HT1080 (cell line): ENCODE results near the gene ZNF552. TPM values are rescaled to one million over a fixed set of nuclear protein-coding genes. Genes with fewer than 3 reads are reported as not detected.

ENCODE experiments used
- DNase-seq: peaks from one replicate; pipeline ENCODE4 v3.0.0-alpha.2; 2015; ENCODE audit warnings: low read depth
- total RNA-seq: library from RNA; depleted of rRNA; stranded (reverse); fragments of >200 nt; shearing (Covaris generic); gene quantifications from 2 replicates; pipeline ENCODE4 v1.2.3, GENCODE V29; 2014; rRNA removed

ZNF552 gene
- total RNA-seq, 1 experiment from 2014 or later, result 6.7 TPM

DNA sequence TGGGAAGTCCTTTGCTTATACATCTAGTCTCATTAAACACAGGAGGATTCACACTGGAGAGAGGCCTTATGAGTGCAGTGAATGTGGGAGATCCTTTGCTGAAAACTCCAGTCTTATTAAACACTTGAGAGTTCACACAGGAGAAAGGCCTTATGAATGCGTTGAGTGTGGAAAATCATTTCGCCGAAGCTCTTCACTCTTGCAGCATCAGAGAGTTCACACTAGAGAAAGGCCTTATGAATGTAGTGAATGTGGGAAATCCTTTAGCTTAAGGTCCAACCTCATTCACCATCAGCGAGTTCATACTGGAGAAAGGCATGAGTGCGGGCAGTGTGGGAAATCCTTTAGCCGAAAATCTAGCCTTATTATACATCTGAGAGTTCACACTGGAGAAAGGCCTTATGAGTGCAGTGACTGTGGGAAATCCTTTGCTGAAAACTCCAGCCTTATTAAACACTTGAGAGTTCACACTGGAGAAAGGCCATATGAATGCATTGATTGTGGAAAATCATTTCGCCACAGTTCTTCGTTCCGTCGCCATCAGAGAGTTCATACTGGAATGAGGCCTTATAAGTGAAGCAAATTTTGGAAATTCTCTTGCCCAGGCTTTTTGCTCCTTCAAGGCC lies 35.4 kb downstream of the ZNF552 start:
- no peak for DNase-seq

DNA sequence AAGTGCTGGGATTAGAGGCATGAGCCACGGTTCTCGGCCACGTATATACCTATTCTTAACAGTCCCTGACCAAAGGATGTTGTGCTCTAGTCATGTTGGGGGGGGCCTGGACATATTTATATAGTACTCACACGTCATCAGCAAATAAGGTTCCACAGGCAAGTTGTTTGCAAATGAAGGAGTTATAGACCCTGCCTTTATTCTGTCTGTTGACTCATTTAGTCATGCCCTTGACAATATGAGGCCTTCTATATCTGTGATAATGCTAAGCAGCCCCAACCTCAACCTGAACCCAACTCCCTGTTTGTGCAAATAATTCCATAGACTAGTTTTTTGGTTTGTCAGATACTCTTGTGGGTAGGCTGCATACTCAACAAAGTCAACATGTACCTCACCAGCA lies 36.4 kb downstream of the ZNF552 start:
- DNase-seq, result no peak

DNA sequence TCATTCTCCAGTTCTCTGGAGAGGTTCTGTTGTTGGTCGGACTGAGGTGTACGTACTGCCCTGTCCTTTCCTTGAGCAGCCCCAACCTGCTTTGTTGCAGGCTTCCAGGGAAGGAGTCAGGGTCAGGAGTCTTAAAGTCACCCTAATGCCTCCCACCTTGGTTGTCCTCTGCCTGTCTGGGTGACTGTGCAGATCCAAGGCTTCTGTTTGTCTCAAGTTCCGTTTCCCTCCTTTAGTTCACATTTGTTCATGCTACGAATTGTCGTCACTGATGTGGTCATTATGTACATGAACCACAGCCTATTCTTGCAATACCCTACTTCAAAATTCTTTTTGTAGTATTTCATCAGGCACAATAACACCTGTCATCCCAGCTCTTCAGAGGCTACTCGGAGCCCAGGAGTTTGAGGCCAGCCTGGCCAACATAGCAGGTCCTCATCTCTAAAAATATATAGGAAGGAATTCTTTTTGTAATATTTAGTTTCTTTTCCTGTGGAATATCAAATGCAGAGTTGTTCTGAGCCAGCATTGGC lies 37.9 kb downstream of the ZNF552 start:
- DNase-seq, result no peak

DNA sequence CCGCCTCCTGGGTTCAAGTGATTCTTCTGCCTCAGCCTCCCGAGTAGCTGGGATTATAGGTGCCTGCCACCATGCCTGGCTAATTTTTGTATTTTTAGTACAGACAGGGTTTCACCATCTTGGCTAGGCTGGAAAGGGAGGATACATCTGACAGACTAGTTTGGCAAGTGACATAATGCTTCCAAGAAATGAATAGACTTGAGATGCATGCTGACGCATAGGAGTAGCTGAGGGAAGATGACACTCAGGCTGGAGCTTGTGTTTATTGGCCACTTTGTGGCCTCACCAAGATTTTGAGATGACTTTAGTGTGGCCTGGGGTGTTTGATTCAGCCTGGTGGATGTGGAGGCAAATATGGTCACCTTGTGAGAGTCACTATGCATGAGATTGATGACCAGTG lies 41.2 kb downstream of the ZNF552 start:
- no peak for DNase-seq

DNA sequence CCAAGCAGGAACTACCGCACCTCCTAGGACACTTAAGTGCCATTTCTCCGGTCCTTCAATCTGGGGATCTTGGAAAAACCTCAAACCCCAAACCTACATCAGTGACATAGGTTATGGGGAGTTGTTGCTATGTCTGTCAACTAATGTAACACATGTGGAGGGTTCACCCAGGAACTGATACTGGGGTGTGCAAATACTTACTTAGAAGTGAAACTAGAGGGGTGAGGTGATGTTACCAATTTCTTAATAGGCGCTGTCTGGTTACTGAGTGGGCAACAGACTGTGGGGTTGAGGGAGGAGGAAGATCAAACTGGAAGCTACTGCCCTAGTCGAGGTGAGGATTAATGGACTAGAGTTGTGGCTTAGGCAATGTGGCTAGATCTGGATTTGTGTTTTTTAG lies 43.3 kb downstream of the ZNF552 start:
- DNase-seq, result no peak

DNA sequence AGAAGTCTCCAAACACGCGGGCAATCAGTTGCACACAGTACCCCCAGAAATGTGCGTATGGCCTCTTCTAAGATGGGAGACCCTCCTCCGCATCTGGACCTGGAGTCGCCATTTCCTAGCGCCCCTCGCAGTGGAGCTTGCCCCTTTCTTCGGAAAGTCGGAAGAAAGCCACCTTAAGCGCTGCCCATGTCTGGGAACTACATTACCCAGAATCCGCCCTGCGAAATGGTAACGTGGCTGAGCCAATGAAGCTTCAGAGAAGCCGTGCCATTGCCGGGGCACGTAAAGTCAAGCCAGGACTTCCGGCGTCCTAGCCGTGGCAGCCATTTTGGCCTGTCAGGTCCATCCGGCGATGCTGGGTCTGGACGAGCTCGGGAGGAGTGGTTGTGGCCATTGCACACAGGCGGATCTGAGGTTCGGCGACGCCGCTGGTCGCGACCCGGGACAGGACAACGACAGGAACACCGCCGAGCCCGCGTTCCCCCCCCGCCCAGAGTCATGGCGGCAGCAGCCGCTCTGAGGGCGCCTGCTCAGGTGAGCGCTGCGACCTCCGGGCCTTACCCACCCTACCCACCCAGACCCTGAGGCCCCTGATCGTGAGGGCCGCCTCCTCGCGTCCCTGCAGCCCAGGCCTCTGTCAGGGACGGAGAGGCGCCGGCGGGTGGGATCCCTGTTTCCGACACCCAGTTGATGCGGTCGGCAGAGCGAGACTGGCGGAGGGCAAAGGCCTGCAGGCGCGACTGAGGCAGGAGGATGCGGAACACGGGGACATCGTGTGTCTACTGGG lies 45.2 kb downstream of the ZNF552 start, which contains the start of gene ZNF586:
TSS of gene ZNF586 (plus strand) at position 332 of the 787 bp plus-strand sequence. CDS start at position 499, 167 bp downstream.
- peak; percentile 86 for DNase-seq

DNA sequence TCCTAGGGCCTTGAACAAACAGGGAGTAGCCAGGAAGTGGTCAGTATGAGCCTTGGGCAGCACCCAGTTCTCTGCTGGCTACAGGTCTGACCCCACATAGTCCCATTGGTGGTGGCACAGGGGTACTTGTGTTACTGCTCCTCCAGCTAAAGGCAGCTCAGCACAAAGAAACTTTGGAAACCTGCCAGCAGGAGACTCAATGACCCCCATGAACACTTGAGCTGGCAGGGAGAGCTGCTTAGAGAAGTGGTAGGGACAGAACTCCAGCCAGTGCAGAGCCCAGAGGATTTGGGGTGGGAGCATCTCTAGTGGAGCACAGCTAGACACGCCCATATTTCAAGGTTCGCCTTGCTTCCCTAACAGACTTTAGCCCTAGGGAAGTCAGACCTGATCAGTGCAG lies 55.6 kb downstream of the ZNF552 start:
- no peak for DNase-seq

DNA sequence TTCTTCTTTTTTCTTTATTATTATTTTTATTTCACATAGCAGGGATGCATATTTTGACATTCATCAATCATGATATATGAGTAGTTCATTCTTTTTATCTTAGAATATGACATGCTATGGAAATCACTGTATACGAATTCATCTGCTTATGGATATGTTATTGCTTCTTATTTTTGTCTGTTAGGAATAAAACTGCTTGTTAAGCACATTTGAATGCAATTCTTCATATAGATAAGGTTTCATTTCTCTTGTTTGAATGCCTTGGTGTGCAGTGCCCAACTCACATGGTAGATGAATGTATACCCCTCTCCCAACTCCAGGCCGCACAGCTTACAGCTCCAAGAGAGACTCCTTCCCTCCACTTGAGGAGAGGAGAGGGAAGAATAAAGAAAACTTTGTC lies 56.8 kb downstream of the ZNF552 start:
- DNase-seq, result no peak

Other genes with a start within 250 kb of the ZNF552 start
- gene ZNF416, start 236.0 kb downstream of the ZNF552 start, total RNA-seq, result 5.1 and 5.2 TPM in 2 replicates
- 0.51 and 1.5 TPM in 2 replicates for gene ZIK1, start 230.8 kb downstream of the ZNF552 start, total RNA-seq
- 22.0 and 30.3 TPM in 2 replicates for gene ZNF530, start 215.0 kb downstream of the ZNF552 start, total RNA-seq
- 25.0 and 33.3 TPM in 2 replicates for gene ZNF134, start 200.7 kb downstream of the ZNF552 start, total RNA-seq
- 10.0 and 17.7 TPM in 2 replicates for gene ZNF211, start 181.7 kb downstream of the ZNF552 start, total RNA-seq
- gene ZSCAN4, start 146.0 kb downstream of the ZNF552 start, total RNA-seq, result not detected in 2 replicates
- gene ZNF551, start 132.9 kb downstream of the ZNF552 start, total RNA-seq, result 17.0 and 26.8 TPM in 2 replicates
- not detected in 2 replicates for gene ZNF154, start 105.7 kb downstream of the ZNF552 start, total RNA-seq
- 1.9 and 2.6 TPM in 2 replicates for gene ZNF671, start 87.3 kb downstream of the ZNF552 start, total RNA-seq
- 10.0 and 11.4 TPM in 2 replicates for gene ZNF776, start 68.1 kb downstream of the ZNF552 start, total RNA-seq
- gene ZNF586, start 45.2 kb downstream of the ZNF552 start, total RNA-seq, result 11.6 and 12.1 TPM in 2 replicates
- 21.8 and 23.5 TPM in 2 replicates for gene ZNF587B, start 15.4 kb upstream of the ZNF552 start, total RNA-seq
- gene ZNF587, start 34.9 kb upstream of the ZNF552 start, total RNA-seq, result 8.1 and 8.2 TPM in 2 replicates
- gene ZNF814, start 74.1 kb upstream of the ZNF552 start, total RNA-seq, result 0.53 and 0.80 TPM in 2 replicates
- gene ZNF417, start 101.7 kb upstream of the ZNF552 start, total RNA-seq, result 5.4 and 6.7 TPM in 2 replicates
- gene ZNF418, start 120.5 kb upstream of the ZNF552 start, total RNA-seq, result 0.03 TPM in 1 of 2 replicates, not detected in the other
- gene ZNF256, start 132.8 kb upstream of the ZNF552 start, total RNA-seq, result 5.0 and 5.4 TPM in 2 replicates
- not detected in 2 replicates for gene C19orf18, start 159.6 kb upstream of the ZNF552 start, total RNA-seq
- 6.8 and 16.9 TPM in 2 replicates for gene ZNF606, start 187.9 kb upstream of the ZNF552 start, total RNA-seq
- not detected in 2 replicates for gene ZSCAN1, start 219.1 kb upstream of the ZNF552 start, total RNA-seq
- gene ZNF135, start 244.4 kb upstream of the ZNF552 start, total RNA-seq, result 0.03 TPM in 1 of 2 replicates, not detected in the other